ENCODE data around the gene PPP1R37. TPM values are rescaled to one million over a fixed set of nuclear protein-coding genes. Genes with fewer than 3 reads are reported as not detected.

The PPP1R37 gene
- total and polyA plus RNA-seq, 2 of the 13 experiments (the other 11 are each of a cell fraction or from before 2014, with no cell fraction given): 9.0 to 14.3 TPM

- TF ChIP-seq RBAK (CRISPR knock-in tag; IDR thresholded peaks at IDR 0.05) (no peak), TEF (CRISPR knock-in tag; IDR thresholded peaks at IDR 0.05) (no peak), DBP (CRISPR knock-in tag; IDR thresholded peaks at IDR 0.05; ENCODE audit: not compliant biosample characterization) (no peak), GMEB2 (CRISPR knock-in tag; IDR thresholded peaks at IDR 0.05; ENCODE audit: low read depth) (no peak), MXD4 (CRISPR knock-in tag; IDR thresholded peaks at IDR 0.05) (no peak), GPBP1L1 (CRISPR knock-in tag; IDR thresholded peaks at IDR 0.05) (no peak), ZBTB34 (CRISPR knock-in tag; IDR thresholded peaks at IDR 0.05) (no peak), ZNF792 (CRISPR knock-in tag; IDR thresholded peaks at IDR 0.05) (no peak), BORCS8-MEF2B (CRISPR knock-in tag; IDR thresholded peaks at IDR 0.05) (no peak), RORA (CRISPR knock-in tag; IDR thresholded peaks at IDR 0.05) (no peak), ZBTB40 (IDR thresholded peaks at IDR 0.05) (no peak), ZBTB40 (CRISPR knock-in tag; IDR thresholded peaks at IDR 0.05) (no peak), PHF5A (CRISPR knock-in tag; IDR thresholded peaks at IDR 0.05; ENCODE audit: low read depth, unreplicated experiment) (no peak), ZBTB38 (CRISPR knock-in tag; IDR thresholded peaks at IDR 0.05) (0 out of 2 replicates have a peak, but pooled peaks have one; percentile 15), SP140L (CRISPR knock-in tag; IDR thresholded peaks at IDR 0.05; ENCODE audit: borderline replicate concordance) (no peak), HMG20B (CRISPR knock-in tag; conservative IDR thresholded peaks at IDR 0.05) (no peak), DNMT1 (CRISPR knock-in tag; IDR thresholded peaks at IDR 0.05) (no peak)
These were observed 4.4 kb downstream of the PPP1R37 start (continued) for GRCh38 chr19:45097450-45097775.

Data from HepG2 (cell line).